Kidney (tissue), 14 donors: ENCODE results near the gene TSEN34. TPM values are rescaled to one million over a fixed set of nuclear protein-coding genes. Genes with fewer than 3 reads are reported as not detected.
"Not testable (repeated sequence)": the region's sequence is repeated elsewhere in the genome, so short reads cannot be mapped to it uniquely, and the experiment has no call there.

Experiments used
- DNase-seq, 5 donors: peaks; one replicate each; pipeline ENCODE4 v3.0.0-alpha.2; 2013 to 2020
- FAIRE-seq: peaks from 2 replicates; lab custom pipeline; 2012; peaks lifted over from hg19 to GRCh38; lab: Jason Lieb, UNC
- H3K27ac ChIP-seq, 2 donors: one replicate each; pipeline ENCODE4 v1.7.0; 2013; ENCODE audit warnings: low read depth in 2 of 2, low read length in 2 of 2, inconsistent platforms in 1 of 2
- H3K27me3 ChIP-seq: one replicate; pipeline ENCODE4 v1.7.1; 2013; ENCODE audit warnings: low read length, inconsistent platforms; ENCODE audit not compliant: control insufficient read depth, insufficient read depth
- H3K36me3 ChIP-seq, 3 donors: one replicate each; pipeline versions ENCODE4 v1.7.0 to v1.7.1; 2013; ENCODE audit warnings: low read length in 3 of 3, control low read depth in 1 of 3, inconsistent platforms in 1 of 3; ENCODE audit not compliant: insufficient read depth in 3 of 3, control insufficient read depth in 2 of 3
- H3K4me1 ChIP-seq, 3 donors: one replicate each; pipeline versions ENCODE4 v1.7.0 to v1.7.1; 2013; ENCODE audit warnings: low read length in 3 of 3, inconsistent platforms in 1 of 3, low read depth in 1 of 3; ENCODE audit not compliant: control insufficient read depth in 2 of 3, insufficient read depth in 2 of 3
- H3K4me3 ChIP-seq, 3 donors: one replicate each; pipeline versions ENCODE4 v1.7.0 to v1.8.1; 2013; ENCODE audit warnings: low read length in 3 of 3, control low read depth in 1 of 3, inconsistent platforms in 1 of 3
- H3K9ac ChIP-seq, 3 donors: one replicate each; pipeline versions ENCODE4 v1.7.0 to v1.7.1; 2013; ENCODE audit warnings: low read length in 3 of 3, control low read depth in 1 of 3, inconsistent platforms in 1 of 3
- H3K9me3 ChIP-seq, 3 donors: one replicate each; pipeline versions ENCODE4 v1.7.0 to v1.7.1; 2013; ENCODE audit warnings: low read length in 3 of 3, control low read depth in 1 of 3, inconsistent platforms in 1 of 3; ENCODE audit not compliant: control insufficient read depth in 2 of 3, insufficient read depth in 1 of 3
- intact Hi-C: fragments of 100-400 bp; cut with DNase I; formaldehyde crosslinking; loops from one replicate; pipeline ENCODE4 v1.11.1; 2022
- polyA plus RNA-seq: library from polyadenylated mRNA; stranded (reverse); fragments of 350-450 nt; fragmentation: Illumina TruSeq; extraction: RNeasy Lipid Tissue Mini Kit (QIAGEN cat#74804); gene quantifications from one replicate; pipeline ENCODE4 v1.2.3, GENCODE V29; 2014; ENCODE audit warnings: low read depth, low replicate concordance; ENCODE audit not compliant: insufficient read depth
- total RNA-seq: library from RNA; stranded (reverse); fragmentation: NEBNext Ultra II Directional; extraction: Animal tissue kit (Norgen Biotek cat#: 25700); gene quantifications from one replicate; pipeline ENCODE4 v1.2.1, GENCODE V29; 2021
- TF ChIP-seq, protein P1 (sequence below): IDR thresholded peaks from 3 replicates; pipeline ENCODE4 v1.5.1; 2012; ENCODE audit warnings: mild to moderate bottlenecking, moderate library complexity, borderline replicate concordance; ENCODE audit not compliant: insufficient read depth; ENCODE audit errors: extremely low read depth
- donor health status: control.
- donor health status: control.
- donor health status: control.
- donor health status: control.
- donor health status: control.
- donor health status: DM: yes; HTN: yes; CAD: no.
- donor health status: Normal renal cell carcinoma (clear cell type).

TSEN34 gene
- total and polyA plus RNA-seq, 2 donors from 2014 or later: 33.8 to 51.0 TPM

DNA sequence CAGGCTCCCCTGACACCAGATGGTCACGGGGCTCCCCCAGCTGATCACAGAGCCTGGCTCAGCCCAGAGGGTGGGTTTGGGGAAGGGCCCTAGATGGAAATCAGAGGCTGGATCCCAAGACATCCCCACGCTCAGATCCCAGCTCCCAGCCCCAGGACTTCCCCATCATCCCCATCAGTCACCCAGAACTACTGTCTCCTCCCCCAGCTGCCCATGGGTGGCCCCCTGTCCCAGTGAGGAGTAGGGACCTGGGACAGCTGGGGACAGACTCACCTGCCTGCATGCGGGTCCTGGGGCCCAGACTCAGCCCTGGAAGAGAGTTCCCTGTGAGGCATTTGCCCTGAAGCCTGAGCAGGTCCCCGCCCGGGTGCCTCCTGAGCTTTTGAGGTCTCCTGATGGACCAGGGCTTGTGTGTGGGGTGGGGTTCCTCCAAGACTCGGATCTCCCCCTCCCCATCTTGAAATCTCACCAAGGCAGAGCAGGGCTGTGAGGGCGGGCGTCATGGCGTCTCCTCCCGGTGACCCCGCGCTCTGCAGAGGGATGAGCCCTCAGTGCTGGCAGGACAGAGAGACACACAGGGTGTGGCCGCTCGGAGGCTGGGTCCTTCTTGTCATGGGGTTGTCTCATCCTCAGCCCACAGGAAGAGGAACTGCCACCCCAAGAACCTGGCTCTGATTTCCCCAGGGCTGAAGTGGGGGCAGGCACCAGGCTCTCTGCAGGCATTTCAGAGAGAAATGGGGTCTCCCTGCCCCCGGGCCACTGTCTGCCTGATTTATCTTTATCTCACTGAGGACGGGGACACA, 31.6 kb downstream of the TSEN34 start, which contains the start of gene LILRB3:
TSS of gene LILRB3 (minus strand) at position 534 of the 803 bp plus-strand sequence. CDS start at position 503, 31 bp downstream.
- H3K27me3 ChIP-seq, H3K4me1 ChIP-seq, H3K27ac ChIP-seq, H3K9me3 ChIP-seq, H3K36me3 ChIP-seq, intact Hi-C loops, FAIRE-seq, H3K4me3 ChIP-seq, H3K9ac ChIP-seq: not testable (repeated sequence)
- DNase-seq: peak in 1 of 5 donors; percentile 41

- FAIRE-seq, H3K4me1 ChIP-seq, DNase-seq, H3K36me3 ChIP-seq, H3K27me3 ChIP-seq, H3K9ac ChIP-seq, H3K9me3 ChIP-seq, H3K27ac ChIP-seq, H3K4me3 ChIP-seq, intact Hi-C loops: not testable (repeated sequence)
Measured at GRCh38 chr19:54223277-54223936, 32.3 kb downstream of the TSEN34 start.

GRCh38 chr19:54223937-54224281, 32.8 kb downstream of the TSEN34 start:
- H3K9me3 ChIP-seq, H3K4me1 ChIP-seq, H3K36me3 ChIP-seq, H3K27ac ChIP-seq, intact Hi-C loops, H3K9ac ChIP-seq, DNase-seq, H3K27me3 ChIP-seq, H3K4me3 ChIP-seq, FAIRE-seq: not testable (repeated sequence)

DNA sequence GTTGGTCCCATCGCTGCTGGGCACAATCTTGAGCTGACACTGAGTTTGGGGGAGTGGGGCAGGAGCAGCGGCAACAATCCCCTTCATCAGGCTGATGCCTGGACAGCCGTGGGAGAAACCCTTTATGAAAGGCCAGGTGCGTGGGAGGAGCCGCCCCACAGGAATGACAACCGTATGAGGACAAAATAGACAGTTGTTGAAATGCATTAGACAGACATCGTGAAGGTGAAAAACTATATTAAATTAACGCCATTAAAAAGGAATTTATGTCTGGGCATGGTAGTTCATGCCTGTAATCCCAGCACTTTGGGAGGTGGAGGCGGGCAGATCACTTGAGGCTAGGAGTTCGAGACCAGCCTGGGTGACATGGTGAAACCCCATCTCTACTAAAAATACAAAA, 33.5 kb downstream of the TSEN34 start:
- H3K9ac ChIP-seq, intact Hi-C loops, H3K27ac ChIP-seq, H3K4me3 ChIP-seq, H3K36me3 ChIP-seq, H3K9me3 ChIP-seq, H3K27me3 ChIP-seq, DNase-seq, H3K4me1 ChIP-seq, FAIRE-seq: not testable (repeated sequence)

GRCh38 chr19:54229146-54229545, 38.0 kb downstream of the TSEN34 start:
- no peaks in the 10 kb centered on the region for H3K27me3 ChIP-seq
- no peaks in the 10 kb centered on the region for H3K4me1 ChIP-seq
- no peak for FAIRE-seq
- TF ChIP-seq, protein P1, sequence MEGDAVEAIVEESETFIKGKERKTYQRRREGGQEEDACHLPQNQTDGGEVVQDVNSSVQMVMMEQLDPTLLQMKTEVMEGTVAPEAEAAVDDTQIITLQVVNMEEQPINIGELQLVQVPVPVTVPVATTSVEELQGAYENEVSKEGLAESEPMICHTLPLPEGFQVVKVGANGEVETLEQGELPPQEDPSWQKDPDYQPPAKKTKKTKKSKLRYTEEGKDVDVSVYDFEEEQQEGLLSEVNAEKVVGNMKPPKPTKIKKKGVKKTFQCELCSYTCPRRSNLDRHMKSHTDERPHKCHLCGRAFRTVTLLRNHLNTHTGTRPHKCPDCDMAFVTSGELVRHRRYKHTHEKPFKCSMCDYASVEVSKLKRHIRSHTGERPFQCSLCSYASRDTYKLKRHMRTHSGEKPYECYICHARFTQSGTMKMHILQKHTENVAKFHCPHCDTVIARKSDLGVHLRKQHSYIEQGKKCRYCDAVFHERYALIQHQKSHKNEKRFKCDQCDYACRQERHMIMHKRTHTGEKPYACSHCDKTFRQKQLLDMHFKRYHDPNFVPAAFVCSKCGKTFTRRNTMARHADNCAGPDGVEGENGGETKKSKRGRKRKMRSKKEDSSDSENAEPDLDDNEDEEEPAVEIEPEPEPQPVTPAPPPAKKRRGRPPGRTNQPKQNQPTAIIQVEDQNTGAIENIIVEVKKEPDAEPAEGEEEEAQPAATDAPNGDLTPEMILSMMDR: no peak
- DNase-seq: no peak
- no peak overlapping the region for H3K27ac ChIP-seq
- H3K9me3 ChIP-seq: no peaks in the 10 kb centered on the region
- no peak overlapping the region for H3K4me3 ChIP-seq
- no peaks in the 10 kb centered on the region for H3K36me3 ChIP-seq
- intact Hi-C loops: no loop called here
- H3K9ac ChIP-seq: no peak overlapping the region
